ENCODE measurements around the gene RBM10. TPM values are rescaled to one million over a fixed set of nuclear protein-coding genes. Genes with fewer than 3 reads are reported as not detected.

RBM10 gene
- total RNA-seq, 1 donor from 2014 or later, result 52.4 TPM

- peaks cover 44 to 71% of the 10 kb centered on the region in 2 donors for H3K36me3 ChIP-seq
- H3K4me1 ChIP-seq, result no peaks in the 10 kb centered on the region
- peak in 1 of 2 donors; percentile 35 for DNase-seq (ENCODE audit: low spot score in 2 of 2)
- no peak overlapping the region for H3K4me3 ChIP-seq
- H3K9me3 ChIP-seq, result no peaks in the 10 kb centered on the region
- H3K27me3 ChIP-seq, result no peaks in the 10 kb centered on the region
- intact Hi-C loops (cut with DNase I), result no loop called here
- no peak for TF ChIP-seq CTCF (IDR thresholded peaks at IDR 0.05)
- no peak overlapping the region for H3K27ac ChIP-seq
Observed at GRCh38 chrX:47172549-47172948, 27.5 kb downstream of the RBM10 start.

- no peaks in the 10 kb centered on the region for H3K9me3 ChIP-seq
- DNase-seq (ENCODE audit: low spot score in 2 of 2), result peak in 1 of 2 donors; percentile 49
- H3K4me1 ChIP-seq, result no peaks in the 10 kb centered on the region
- intact Hi-C loops (cut with DNase I), result no loop called here
- H3K4me3 ChIP-seq, result no peak overlapping the region
- no peaks in the 10 kb centered on the region for H3K27me3 ChIP-seq
- TF ChIP-seq CTCF (IDR thresholded peaks at IDR 0.05), result no peak
- peaks cover 45 to 76% of the 10 kb centered on the region in 2 donors for H3K36me3 ChIP-seq
- H3K27ac ChIP-seq, result no peak overlapping the region
Observed at GRCh38 chrX:47172971-47173792, 28.2 kb downstream of the RBM10 start.

GRCh38 chrX:47174376-47174775, 29.4 kb downstream of the RBM10 start:
- Histone ChIP-seq H3K27ac (no peak overlapping the region), H3K36me3 (peaks cover 49 to 78% of the 10 kb centered on the region in 2 donors), H3K4me1 (no peaks in the 10 kb centered on the region), H3K27me3 (no peaks in the 10 kb centered on the region), H3K9me3 (no peaks in the 10 kb centered on the region), H3K4me3 (no peak overlapping the region)
- no peak for DNase-seq (ENCODE audit: low spot score in 2 of 2)
- intact Hi-C loops (cut with DNase I), result no loop called here
- TF ChIP-seq CTCF (IDR thresholded peaks at IDR 0.05), result no peak

GRCh38 chrX:47174846-47175587, 30.0 kb downstream of the RBM10 start:
- no peak for TF ChIP-seq CTCF (IDR thresholded peaks at IDR 0.05)
- no peak overlapping the region for H3K27ac ChIP-seq
- H3K36me3 ChIP-seq, result peaks cover 51 to 76% of the 10 kb centered on the region in 2 donors
- no peaks in the 10 kb centered on the region for H3K27me3 ChIP-seq
- H3K9me3 ChIP-seq, result no peaks in the 10 kb centered on the region
- peak in 1 of 2 donors; percentile 60 for DNase-seq (ENCODE audit: low spot score in 2 of 2)
- no peak overlapping the region for H3K4me3 ChIP-seq
- intact Hi-C loops (cut with DNase I), result no loop called here
- H3K4me1 ChIP-seq, result no peaks in the 10 kb centered on the region

GRCh38 chrX:47175588-47175980, 30.6 kb downstream of the RBM10 start:
- peak in 1 of 2 donors; percentile 57 for DNase-seq (ENCODE audit: low spot score in 2 of 2)
- peaks cover 51 to 81% of the 10 kb centered on the region in 2 donors for H3K36me3 ChIP-seq

More at GRCh38 chrX:47175588-47175980, 30.6 kb downstream of the RBM10 start:
- Histone ChIP-seq H3K4me1 (no peaks in the 10 kb centered on the region), H3K27me3 (no peaks in the 10 kb centered on the region), H3K27ac (no peak overlapping the region), H3K4me3 (no peak overlapping the region), H3K9me3 (no peaks in the 10 kb centered on the region)
- no peak for TF ChIP-seq CTCF (IDR thresholded peaks at IDR 0.05)
- intact Hi-C loops (cut with DNase I), result no loop called here

Data from ascending aorta (tissue), 2 donors.